Suprapubic skin (tissue), 4 donors: ENCODE data around the gene PTTG1IP. TPM values are rescaled to one million over a fixed set of nuclear protein-coding genes. Genes with fewer than 3 reads are reported as not detected.
A peak's percentile ranks its signal among the peaks of the same experiment; 100 is the strongest.

Source experiments
- DNase-seq, 2 donors: peaks; one replicate each; pipeline ENCODE4 v3.0.0-alpha.2; 2019; ENCODE audit warnings: low spot score in 2 of 2
- H3K27ac ChIP-seq: fragments of 200-600 bp; sonication (generic); one replicate; pipeline ENCODE4 v1.5.1; 2019
- H3K27me3 ChIP-seq: fragments of 200-600 bp; sonication (generic); one replicate; pipeline ENCODE4 v1.5.1; 2019
- H3K36me3 ChIP-seq: fragments of 200-600 bp; sonication (generic); one replicate; pipeline ENCODE4 v1.5.1; 2019
- H3K4me1 ChIP-seq: fragments of 200-600 bp; sonication (generic); one replicate; pipeline ENCODE4 v1.5.1; 2019
- H3K4me3 ChIP-seq: fragments of 200-600 bp; sonication (generic); one replicate; pipeline ENCODE4 v1.5.1; 2019; ENCODE audit warnings: mild to moderate bottlenecking
- H3K9me3 ChIP-seq: fragments of 200-600 bp; sonication (generic); one replicate; pipeline ENCODE4 v1.5.1; 2019
- EP300 ChIP-seq: sonication (generic); formaldehyde crosslinking; IDR thresholded peaks from one replicate; pipeline ENCODE4 v1.6.1; 2017; ENCODE audit warnings: antibody characterized with exemption
- POLR2A ChIP-seq, 2 donors: fragments of 450-650 bp; IDR thresholded peaks; one replicate each; pipeline ENCODE4 v1.6.1; 2017; ENCODE audit warnings: antibody characterized with exemption in 2 of 2, mild to moderate bottlenecking in 2 of 2, moderate library complexity in 2 of 2
- POLR2AphosphoS5 ChIP-seq, 3 donors: sonication (generic); formaldehyde crosslinking; IDR thresholded peaks; one replicate each; pipeline ENCODE4 v1.6.1; 2017; ENCODE audit warnings: antibody characterized with exemption in 3 of 3
- WGBS: methylation state at CpG from one replicate; pipeline ENCODE4 v1.1.5; 2018; 5-methylcytosine and 5-hydroxymethylcytosine counted together
- total RNA-seq, 4 donors: library from RNA; depleted of rRNA; stranded (reverse); fragments of >200 nt; gene quantifications; one replicate each; pipeline ENCODE4 v1.1.0, GENCODE V29; 2016
- TF ChIP-seq, protein P1 (sequence below), 2 donors: fragments of 200-600 bp in 1 of 2; fragments of 450-650 bp in 1 of 2; sonication (generic) in 1 of 2; IDR thresholded peaks; one replicate each; pipeline ENCODE4 v1.5.1; 2016 to 2019; ENCODE audit warnings: antibody characterized with exemption in 2 of 2, mild to moderate bottlenecking in 1 of 2, moderate library complexity in 1 of 2

Gene PTTG1IP
- total RNA-seq, 4 donors from 2014 or later, result 114 to 172 (median 143) TPM

DNA sequence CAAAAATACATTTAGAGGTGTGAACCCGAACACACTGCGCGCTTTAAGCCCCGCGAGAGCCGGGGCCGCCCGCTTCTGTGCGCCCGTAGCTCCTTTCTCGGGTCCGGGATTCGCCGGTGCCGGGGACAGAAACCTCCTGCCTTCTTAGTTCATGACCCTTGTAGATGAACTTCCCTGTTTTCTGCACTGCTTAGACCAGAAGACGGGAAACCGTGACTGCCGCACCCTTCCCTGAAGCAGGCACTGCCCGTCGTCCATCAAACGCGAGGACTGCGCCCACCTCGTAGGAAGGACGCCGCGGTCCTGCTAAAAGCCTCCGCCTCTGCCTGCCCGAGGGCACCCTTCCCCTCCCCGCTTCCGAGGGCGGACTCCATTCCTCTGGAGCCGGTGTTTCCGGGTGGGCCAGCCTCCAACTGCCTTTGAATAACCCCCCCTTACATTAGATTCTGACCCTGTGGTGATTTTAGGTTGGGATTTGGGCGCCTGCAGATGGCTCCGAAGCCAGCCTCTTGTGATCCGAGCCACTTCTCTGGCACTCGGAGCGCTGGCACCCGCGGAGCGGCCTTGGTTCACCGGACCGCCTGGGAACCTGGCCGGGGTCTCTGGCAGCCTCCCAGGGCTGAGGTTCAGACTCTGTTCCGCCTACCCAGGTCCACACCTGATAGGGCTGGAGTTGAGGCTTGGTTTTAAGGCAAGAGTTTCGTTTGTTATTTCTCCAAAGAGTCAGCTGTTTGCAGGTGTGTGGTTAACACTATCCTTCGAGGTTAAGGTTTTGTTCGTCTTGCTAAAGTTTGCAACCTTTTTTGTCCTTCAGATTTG, 1.2 kb upstream of the PTTG1IP start:
- H3K4me3 ChIP-seq, result peak overlapping the region; percentile 87
- H3K27ac ChIP-seq, result peak overlapping the region; percentile 92
- H3K36me3 ChIP-seq, result no peaks in the 10 kb centered on the region
- DNase-seq, result peak in 1 of 2 donors; percentile 88
- no peaks in the 10 kb centered on the region for H3K9me3 ChIP-seq
- TF ChIP-seq POLR2AphosphoS5 (IDR thresholded peaks at IDR 0.05) (no peak), POLR2A (IDR thresholded peaks at IDR 0.05) (peak in 1 of 2 donors; percentile 17), EP300 (no peak)
- TF ChIP-seq, protein P1, sequence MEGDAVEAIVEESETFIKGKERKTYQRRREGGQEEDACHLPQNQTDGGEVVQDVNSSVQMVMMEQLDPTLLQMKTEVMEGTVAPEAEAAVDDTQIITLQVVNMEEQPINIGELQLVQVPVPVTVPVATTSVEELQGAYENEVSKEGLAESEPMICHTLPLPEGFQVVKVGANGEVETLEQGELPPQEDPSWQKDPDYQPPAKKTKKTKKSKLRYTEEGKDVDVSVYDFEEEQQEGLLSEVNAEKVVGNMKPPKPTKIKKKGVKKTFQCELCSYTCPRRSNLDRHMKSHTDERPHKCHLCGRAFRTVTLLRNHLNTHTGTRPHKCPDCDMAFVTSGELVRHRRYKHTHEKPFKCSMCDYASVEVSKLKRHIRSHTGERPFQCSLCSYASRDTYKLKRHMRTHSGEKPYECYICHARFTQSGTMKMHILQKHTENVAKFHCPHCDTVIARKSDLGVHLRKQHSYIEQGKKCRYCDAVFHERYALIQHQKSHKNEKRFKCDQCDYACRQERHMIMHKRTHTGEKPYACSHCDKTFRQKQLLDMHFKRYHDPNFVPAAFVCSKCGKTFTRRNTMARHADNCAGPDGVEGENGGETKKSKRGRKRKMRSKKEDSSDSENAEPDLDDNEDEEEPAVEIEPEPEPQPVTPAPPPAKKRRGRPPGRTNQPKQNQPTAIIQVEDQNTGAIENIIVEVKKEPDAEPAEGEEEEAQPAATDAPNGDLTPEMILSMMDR (IDR thresholded peaks at IDR 0.05), result no peak
- no peaks in the 10 kb centered on the region for H3K27me3 ChIP-seq
- 6% methylated on average over 18 of the region's 49 CpGs for WGBS
- peaks cover 59% of the 10 kb centered on the region for H3K4me1 ChIP-seq

DNA sequence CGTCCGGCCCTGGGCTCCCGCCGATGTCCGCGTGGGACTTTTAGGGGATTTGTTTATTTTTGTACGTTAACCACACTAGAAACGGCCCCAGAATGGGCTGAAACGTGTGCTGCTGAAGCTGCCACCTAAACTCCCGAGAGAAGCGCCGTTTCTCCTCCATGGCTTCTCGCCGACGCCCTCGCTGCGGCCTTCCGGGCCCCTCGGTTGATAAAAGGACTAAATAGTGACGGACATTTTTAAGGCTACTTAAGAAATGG, 678 bp upstream of the PTTG1IP start:
- Histone ChIP-seq H3K9me3 (no peaks in the 10 kb centered on the region), H3K36me3 (no peaks in the 10 kb centered on the region), H3K27me3 (no peaks in the 10 kb centered on the region), H3K4me3 (peak overlapping the region; percentile 87), H3K27ac (peak overlapping the region; percentile 92), H3K4me1 (peaks cover 64% of the 10 kb centered on the region)
- 1% methylated on average over 11 of the region's 20 CpGs for WGBS
- no peak for DNase-seq
- no peak for TF ChIP-seq POLR2A (IDR thresholded peaks at IDR 0.05)
- TF ChIP-seq, protein P1 (IDR thresholded peaks at IDR 0.05), result no peak
- TF ChIP-seq EP300, result no peak
- no peak for TF ChIP-seq POLR2AphosphoS5 (IDR thresholded peaks at IDR 0.05)

DNA sequence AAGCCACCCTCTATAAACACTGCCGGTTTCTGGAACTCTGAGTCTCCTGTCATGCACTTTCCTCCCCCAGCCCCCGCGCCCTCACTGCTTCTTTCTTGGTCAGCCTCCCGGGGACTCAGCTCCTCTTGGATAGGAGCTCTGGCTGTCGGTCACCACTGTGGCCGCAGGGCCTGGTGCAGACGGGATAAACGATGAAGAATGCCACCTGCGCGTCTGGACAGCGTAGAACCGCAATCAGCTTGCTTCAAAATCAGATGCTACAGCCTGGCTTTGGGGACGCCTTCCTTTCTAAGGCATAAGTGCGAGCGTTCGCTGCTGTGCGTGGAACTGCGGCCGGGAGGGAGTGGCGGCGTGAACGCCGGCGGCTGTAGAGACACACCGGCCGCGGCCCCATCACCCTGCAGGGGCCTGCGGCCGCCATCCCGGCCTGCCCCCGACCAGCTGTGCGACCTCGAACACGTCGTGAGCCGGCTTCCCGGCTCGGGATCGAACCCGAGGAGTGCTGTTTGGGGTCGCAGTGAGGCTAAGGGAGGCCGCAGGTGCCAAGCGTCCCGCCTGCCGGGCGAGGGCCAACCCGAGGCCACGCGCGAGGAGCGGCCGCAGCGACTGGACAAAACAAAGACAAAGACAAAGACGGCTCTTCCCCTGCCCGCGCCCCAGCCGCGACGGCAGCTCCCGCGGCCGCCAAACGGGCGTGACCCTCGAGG, 688 bp downstream of the PTTG1IP start:
- H3K36me3 ChIP-seq, result no peaks in the 10 kb centered on the region
- peak overlapping the region; percentile 87 for H3K4me3 ChIP-seq
- H3K9me3 ChIP-seq, result no peaks in the 10 kb centered on the region
- H3K27me3 ChIP-seq, result no peaks in the 10 kb centered on the region
- TF ChIP-seq POLR2A (IDR thresholded peaks at IDR 0.05) (no peak), POLR2AphosphoS5 (IDR thresholded peaks at IDR 0.05) (peak in 1 of 3 donors; percentile 3), EP300 (no peak)
- TF ChIP-seq, protein P1 (IDR thresholded peaks at IDR 0.05), result no peak
- 0% methylated on average over 20 of the region's 65 CpGs for WGBS
- peaks cover 71% of the 10 kb centered on the region for H3K4me1 ChIP-seq
- H3K27ac ChIP-seq, result peak overlapping the region; percentile 92
- peak in 1 of 2 donors; percentile 76 for DNase-seq

DNA sequence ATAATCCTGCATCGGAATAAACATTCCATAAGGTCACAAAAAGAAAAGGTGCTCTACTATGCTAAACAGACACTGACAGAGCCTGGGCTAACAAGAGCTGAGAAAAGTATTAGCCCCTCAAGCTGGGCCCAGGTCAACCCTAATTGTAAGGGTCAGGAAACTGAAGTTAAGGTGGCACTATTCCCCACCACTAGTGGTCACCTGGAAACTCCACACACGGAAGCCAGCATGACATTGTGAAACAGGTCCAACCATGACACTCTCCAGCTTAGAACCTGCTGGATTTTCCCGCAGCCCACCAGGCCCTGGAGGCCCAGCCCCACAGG, 1.2 kb downstream of the PTTG1IP start:
- H3K4me3 ChIP-seq, result peak overlapping the region; percentile 87
- H3K27ac ChIP-seq, result peak overlapping the region; percentile 92
- no peaks in the 10 kb centered on the region for H3K9me3 ChIP-seq
- no peak for TF ChIP-seq EP300
- TF ChIP-seq, protein P1 (IDR thresholded peaks at IDR 0.05), result no peak
- TF ChIP-seq POLR2AphosphoS5 (IDR thresholded peaks at IDR 0.05), result no peak
- TF ChIP-seq POLR2A (IDR thresholded peaks at IDR 0.05), result no peak
- H3K27me3 ChIP-seq, result no peaks in the 10 kb centered on the region
- no peaks in the 10 kb centered on the region for H3K36me3 ChIP-seq
- no peak for DNase-seq
- peaks cover 76% of the 10 kb centered on the region for H3K4me1 ChIP-seq
- 12% methylated on average over 3 of the region's 3 CpGs for WGBS

DNA sequence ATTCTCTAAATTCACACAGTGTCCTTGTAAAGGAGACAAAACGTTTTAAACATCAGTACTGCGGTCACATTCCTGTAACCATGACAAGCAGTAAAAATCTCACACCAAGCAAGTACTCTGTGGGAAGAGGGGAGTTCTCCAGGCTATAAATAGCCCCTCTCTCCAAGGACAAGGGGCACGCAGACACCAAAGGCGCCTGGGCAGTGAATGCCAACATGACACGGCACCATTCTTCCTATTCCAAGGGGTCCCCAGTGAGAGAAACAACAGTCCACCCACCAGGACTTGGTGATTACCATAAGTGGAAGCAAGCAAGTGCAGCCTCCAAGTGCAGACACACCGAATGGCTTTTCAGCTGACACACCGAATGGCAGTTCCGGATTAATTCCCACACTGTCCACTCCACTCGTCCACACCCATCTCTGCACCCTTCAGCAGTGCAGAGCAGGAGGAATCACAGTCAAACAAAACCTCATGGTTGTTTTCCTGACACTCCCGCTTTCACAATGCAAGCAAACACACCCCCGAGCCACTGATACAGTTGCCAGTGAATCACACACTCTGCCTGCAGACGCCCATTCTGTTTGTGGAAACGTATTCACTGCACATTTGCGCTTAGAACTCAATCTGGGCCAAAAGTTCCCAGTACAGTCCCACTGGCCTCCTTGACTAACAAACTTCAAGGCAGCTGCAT, 1.8 kb downstream of the PTTG1IP start:
- Histone ChIP-seq H3K4me1 (peaks cover 79% of the 10 kb centered on the region), H3K4me3 (peak overlapping the region; percentile 87), H3K27ac (peak overlapping the region; percentile 92), H3K9me3 (no peaks in the 10 kb centered on the region), H3K36me3 (no peaks in the 10 kb centered on the region), H3K27me3 (no peaks in the 10 kb centered on the region)
- WGBS, result 7% methylated on average over 12 of the region's 14 CpGs
- peak in 1 of 2 donors; percentile 85 for DNase-seq
- TF ChIP-seq POLR2A (IDR thresholded peaks at IDR 0.05) (peak in 1 of 2 donors; percentile 4), POLR2AphosphoS5 (IDR thresholded peaks at IDR 0.05) (peak in 1 of 3 donors; percentile 25)
- TF ChIP-seq, protein P1 (IDR thresholded peaks at IDR 0.05), result no peak
